ENCODE data around the gene AZIN2. TPM values are rescaled to one million over a fixed set of nuclear protein-coding genes. Genes with fewer than 3 reads are reported as not detected.

Gene AZIN2
- polyA plus RNA-seq, 2 of the 4 experiments (the other 2 are of a cell fraction), result 1.6 to 1.9 TPM

GRCh38 chr1:33094971-33095604 lies 14.1 kb downstream of the AZIN2 start (continued):
- TF ChIP-seq HOXA7 (CRISPR knock-in tag; IDR thresholded peaks at IDR 0.05) (no peak), RAD21 (conservative IDR thresholded peaks at IDR 0.05 in 1 of 2, IDR thresholded peaks at IDR 0.05 in 1 of 2) (peak; percentile 30 to 55; a peak in 4 of 5 replicates)
- TF ChIP-seq, protein P1, sequence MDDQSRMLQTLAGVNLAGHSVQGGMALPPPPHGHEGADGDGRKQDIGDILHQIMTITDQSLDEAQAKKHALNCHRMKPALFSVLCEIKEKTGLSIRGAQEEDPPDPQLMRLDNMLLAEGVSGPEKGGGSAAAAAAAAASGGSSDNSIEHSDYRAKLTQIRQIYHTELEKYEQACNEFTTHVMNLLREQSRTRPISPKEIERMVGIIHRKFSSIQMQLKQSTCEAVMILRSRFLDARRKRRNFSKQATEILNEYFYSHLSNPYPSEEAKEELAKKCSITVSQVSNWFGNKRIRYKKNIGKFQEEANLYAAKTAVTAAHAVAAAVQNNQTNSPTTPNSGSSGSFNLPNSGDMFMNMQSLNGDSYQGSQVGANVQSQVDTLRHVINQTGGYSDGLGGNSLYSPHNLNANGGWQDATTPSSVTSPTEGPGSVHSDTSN (IDR thresholded peaks at IDR 0.05), result no peak

- Histone ChIP-seq H3K4me2 (no peak overlapping the region), H3K4me3 (no peak overlapping the region), H3K27ac (no peak overlapping the region), H3K9me3 (no peaks in the 10 kb centered on the region), H3K4me1 (no peaks in the 10 kb centered on the region)
- POLR2A ChIA-PET, result no interaction called here
- FAIRE-seq (no peak), ATAC-seq (no peak), DNase-seq (ENCODE audit: low read depth in 1 of 2, low spot score in 1 of 2) (no peak)
- TF ChIP-seq POLR2A (IDR thresholded peaks at IDR 0.05; ENCODE audit: low read length) (no peak), TP53 (CRISPR knock-in tag; IDR thresholded peaks at IDR 0.05) (no peak), TFCP2L1 (CRISPR knock-in tag; IDR thresholded peaks at IDR 0.05) (no peak)
- CTCF ChIA-PET, result interaction anchor here (0.9 to 3.7 kb wide), 4 partner anchors 12 to 39 kb away, joined by 3 to 30 read pairs (median 9); no protein-coding TSS in a partner anchor
- WGBS (ENCODE audit: missing lambda C conversion rate), result 88% methylated on average over 7 of the region's 7 CpGs
These were observed 15.5 kb downstream of the AZIN2 start for GRCh38 chr1:33096363-33097005.

DNA sequence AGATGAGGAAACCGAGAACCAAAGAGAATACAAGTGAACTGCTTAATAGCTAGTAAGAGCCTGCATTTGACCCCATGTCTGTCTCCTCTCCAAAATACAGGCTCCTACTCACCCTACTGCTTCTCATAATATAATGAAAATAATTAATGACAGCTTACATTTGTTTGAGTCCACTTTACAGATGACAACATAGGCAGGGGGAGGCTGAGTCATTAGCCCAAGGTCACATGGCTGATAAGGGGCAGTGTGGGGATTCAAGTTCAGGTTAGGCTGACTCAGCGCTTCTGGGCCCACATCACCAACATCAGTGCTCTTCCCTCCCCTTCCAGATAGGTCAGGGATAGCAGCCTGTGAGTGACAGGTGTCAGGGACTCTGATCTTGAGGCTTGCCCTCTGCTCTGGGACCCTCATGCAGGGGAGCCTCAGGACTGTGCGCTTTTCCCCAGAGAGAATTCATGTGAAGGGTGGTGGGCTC lies 16.2 kb downstream of the AZIN2 start:
- WGBS (ENCODE audit: missing lambda C conversion rate), result 60% methylated on average over 3 of the region's 3 CpGs
- no peaks in the 10 kb centered on the region for H3K9me3 ChIP-seq
- no peak overlapping the region for H3K4me2 ChIP-seq
- no peak overlapping the region for H3K4me3 ChIP-seq
- CTCF ChIA-PET, result interaction anchor here (3.7 kb wide), 1 partner anchor 13 kb away, joined by 30 read pairs; no protein-coding TSS in a partner anchor
- FAIRE-seq (no peak), ATAC-seq (no peak), DNase-seq (ENCODE audit: low read depth in 1 of 2, low spot score in 1 of 2) (no peak)
- no peak overlapping the region for H3K27ac ChIP-seq
- TF ChIP-seq MAFK (IDR thresholded peaks at IDR 0.05; ENCODE audit: partially characterized antibody) (peak; percentile 78), HES2 (IDR thresholded peaks at IDR 0.05) (no peak), ZNF302 (CRISPR knock-in tag; IDR thresholded peaks at IDR 0.05) (no peak), ZFP36 (IDR thresholded peaks at IDR 0.05; ENCODE audit: borderline replicate concordance, partially characterized antibody) (no peak), HOXB5 (CRISPR knock-in tag; IDR thresholded peaks at IDR 0.05) (no peak)
- TF ChIP-seq, protein P2, sequence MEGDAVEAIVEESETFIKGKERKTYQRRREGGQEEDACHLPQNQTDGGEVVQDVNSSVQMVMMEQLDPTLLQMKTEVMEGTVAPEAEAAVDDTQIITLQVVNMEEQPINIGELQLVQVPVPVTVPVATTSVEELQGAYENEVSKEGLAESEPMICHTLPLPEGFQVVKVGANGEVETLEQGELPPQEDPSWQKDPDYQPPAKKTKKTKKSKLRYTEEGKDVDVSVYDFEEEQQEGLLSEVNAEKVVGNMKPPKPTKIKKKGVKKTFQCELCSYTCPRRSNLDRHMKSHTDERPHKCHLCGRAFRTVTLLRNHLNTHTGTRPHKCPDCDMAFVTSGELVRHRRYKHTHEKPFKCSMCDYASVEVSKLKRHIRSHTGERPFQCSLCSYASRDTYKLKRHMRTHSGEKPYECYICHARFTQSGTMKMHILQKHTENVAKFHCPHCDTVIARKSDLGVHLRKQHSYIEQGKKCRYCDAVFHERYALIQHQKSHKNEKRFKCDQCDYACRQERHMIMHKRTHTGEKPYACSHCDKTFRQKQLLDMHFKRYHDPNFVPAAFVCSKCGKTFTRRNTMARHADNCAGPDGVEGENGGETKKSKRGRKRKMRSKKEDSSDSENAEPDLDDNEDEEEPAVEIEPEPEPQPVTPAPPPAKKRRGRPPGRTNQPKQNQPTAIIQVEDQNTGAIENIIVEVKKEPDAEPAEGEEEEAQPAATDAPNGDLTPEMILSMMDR (IDR thresholded peaks at IDR 0.05), result no peak
- POLR2A ChIA-PET, result no interaction called here
- H3K4me1 ChIP-seq, result no peaks in the 10 kb centered on the region

DNA sequence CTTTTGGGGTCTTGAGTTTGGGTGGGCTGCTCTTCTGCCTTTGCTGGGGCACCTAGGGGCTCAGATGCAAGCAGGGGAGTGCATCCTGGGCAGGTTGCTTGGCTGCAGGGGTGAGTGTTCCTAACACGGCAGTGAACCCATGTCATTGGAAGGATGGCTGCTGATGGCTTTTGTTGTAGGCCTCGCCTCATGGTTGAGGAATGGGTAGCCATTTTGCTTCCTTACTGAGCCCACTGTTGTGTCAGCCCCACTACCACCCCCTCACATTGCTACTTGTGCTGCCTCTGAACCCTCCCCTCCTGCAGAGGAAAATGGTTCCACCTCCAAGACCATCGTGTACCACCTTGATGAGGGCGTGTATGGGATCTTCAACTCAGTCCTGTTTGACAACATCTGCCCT lies 16.8 kb downstream of the AZIN2 start:
- H3K9me3 ChIP-seq, result no peaks in the 10 kb centered on the region
- DNase-seq (ENCODE audit: low read depth in 1 of 2, low spot score in 1 of 2) (no peak), ATAC-seq (no peak), FAIRE-seq (no peak)
- 85% methylated on average over 4 of the region's 4 CpGs for WGBS (ENCODE audit: missing lambda C conversion rate)
- no peaks in the 10 kb centered on the region for H3K4me1 ChIP-seq
- ChIA-PET CTCF (interaction anchor here (3.7 kb wide), 1 partner anchor 13 kb away, joined by 30 read pairs; no protein-coding TSS in a partner anchor), POLR2A (no interaction called here)
- H3K4me2 ChIP-seq, result no peak overlapping the region
- H3K4me3 ChIP-seq, result no peak overlapping the region
- no peak overlapping the region for H3K27ac ChIP-seq
- no peak for TF ChIP-seq REST (IDR thresholded peaks at IDR 0.05)
- no peak for TF ChIP-seq RNF2 (IDR thresholded peaks at IDR 0.05; ENCODE audit: borderline replicate concordance, low read depth)
- no peak for TF ChIP-seq ELK1 (IDR thresholded peaks at IDR 0.05; ENCODE audit: low read depth, low read length)
- no peak for TF ChIP-seq TFCP2L1 (CRISPR knock-in tag; IDR thresholded peaks at IDR 0.05)
- TF ChIP-seq CEBPB (IDR thresholded peaks at IDR 0.05), result no peak
- no peak for TF ChIP-seq FOSL2 (IDR thresholded peaks at IDR 0.05)
- TF ChIP-seq FOSL2 (CRISPR knock-in tag; IDR thresholded peaks at IDR 0.05), result no peak
- no peak for TF ChIP-seq POLR2AphosphoS2 (conservative IDR thresholded peaks at IDR 0.05; ENCODE audit: low read length)
- TF ChIP-seq KDM1A (IDR thresholded peaks at IDR 0.05; ENCODE audit: low read depth), result no peak
- no peak for TF ChIP-seq HDAC2 (IDR thresholded peaks at IDR 0.05)
- TF ChIP-seq RCOR1 (IDR thresholded peaks at IDR 0.05; ENCODE audit: low read depth, low read length), result no peak
- TF ChIP-seq ESRRA (IDR thresholded peaks at IDR 0.05; ENCODE audit: borderline replicate concordance, low read length), result no peak
